CD1c-positive myeloid dendritic cell (primary cell): ENCODE measurements around the gene IRAK4.
"Not testable (repeated sequence)": the region's sequence is repeated elsewhere in the genome, so short reads cannot be mapped to it uniquely, and the experiment has no call there.

Experiments used
- DNase-seq: peaks from one replicate; pipeline ENCODE4 v3.0.0-alpha.2; 2016; ENCODE audit errors: extremely low spot score

Gene IRAK4

DNA sequence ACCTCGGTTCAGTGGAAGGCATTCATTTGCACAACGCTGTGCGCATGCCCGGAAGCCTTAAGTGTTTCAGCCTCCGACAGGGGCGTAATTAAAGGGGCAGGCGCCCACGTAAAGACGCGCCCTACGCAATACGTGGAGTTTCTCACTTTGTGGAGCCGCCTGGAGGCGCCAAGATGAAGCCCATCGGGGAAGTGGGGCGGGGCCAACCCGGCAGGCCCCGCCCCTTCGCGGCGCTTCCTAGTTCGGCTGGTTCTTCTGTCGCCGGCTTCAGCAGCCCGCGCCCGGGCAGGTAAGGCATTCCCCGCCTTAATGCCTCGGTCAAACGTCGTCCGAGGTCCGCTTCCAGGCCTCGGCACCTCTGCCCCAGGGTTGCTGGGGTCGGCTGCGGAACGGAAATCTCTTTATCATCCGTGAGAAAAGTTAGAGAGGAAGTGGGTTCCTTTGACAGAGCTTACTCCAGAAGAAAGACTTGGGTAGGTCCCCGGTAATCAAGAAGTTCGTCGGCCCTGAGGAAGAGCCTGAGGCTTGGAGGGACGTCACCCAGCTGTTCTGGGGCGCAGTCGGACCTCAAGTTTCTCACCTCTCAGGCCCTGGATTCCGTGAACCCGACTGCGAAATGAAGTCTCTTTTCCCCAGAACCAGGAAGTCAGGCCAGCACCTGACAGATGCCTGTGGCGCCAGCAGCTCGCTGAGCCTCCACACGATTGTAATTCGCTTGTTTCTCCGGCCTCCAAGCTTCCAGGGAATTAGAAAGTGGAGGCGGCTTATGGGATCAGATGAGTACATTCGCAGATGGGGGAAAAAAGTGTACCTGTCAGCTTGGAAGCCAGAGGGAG is at the start of gene IRAK4, which contains the start of gene PUS7L:
Gene IRAK4 (plus strand): TSS at position 224 of the 836 bp plus-strand sequence. CDS start 9,161 bp downstream, outside the sequence.
Gene PUS7L (minus strand): TSS at position 63 of the 836 bp plus-strand sequence. CDS start 3,545 bp downstream, outside the sequence.
- DNase-seq, result peak; percentile 99

DNA sequence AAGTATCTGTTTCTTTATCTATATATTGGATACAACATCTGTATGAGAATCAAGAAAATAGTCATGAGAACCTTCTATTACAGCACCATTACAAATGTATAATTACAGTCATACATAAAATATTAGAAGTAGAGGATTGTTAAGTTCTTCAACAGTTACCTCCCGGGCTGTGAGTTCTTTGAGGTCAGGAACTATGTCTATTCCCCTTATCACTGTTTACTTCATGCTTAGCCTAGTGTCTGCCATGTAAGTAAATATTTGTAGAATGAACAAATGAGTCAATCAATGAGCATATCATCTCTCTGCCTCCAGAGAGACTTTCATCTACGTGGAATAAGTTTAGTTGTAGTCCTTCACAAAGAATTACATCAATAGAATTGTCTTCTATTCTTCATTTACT is 47.4 kb upstream of the IRAK4 start:
- DNase-seq, result no peak

- no peak for DNase-seq
Measured at GRCh38 chr12:43722621-43723020, 36.1 kb upstream of the IRAK4 start.

DNA sequence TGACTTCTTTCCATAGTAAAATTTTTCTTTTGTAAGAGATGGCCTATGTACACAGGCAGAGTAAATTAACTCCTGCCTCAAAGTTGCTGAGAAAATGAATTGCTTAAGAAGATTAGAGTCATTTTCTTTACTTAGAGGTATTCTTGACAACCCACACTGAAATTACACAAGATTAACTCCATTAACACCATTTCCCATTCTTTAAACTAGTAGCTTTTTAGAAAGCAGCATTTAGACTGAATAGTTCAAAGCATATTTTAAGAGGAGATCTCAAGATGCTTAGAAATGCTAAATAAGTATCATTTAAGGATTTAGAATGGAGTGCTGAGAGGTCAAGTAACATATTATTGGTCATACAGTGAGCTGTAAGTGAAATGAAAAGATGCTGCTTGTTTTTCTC is 35.6 kb upstream of the IRAK4 start:
- DNase-seq, result no peak

DNA sequence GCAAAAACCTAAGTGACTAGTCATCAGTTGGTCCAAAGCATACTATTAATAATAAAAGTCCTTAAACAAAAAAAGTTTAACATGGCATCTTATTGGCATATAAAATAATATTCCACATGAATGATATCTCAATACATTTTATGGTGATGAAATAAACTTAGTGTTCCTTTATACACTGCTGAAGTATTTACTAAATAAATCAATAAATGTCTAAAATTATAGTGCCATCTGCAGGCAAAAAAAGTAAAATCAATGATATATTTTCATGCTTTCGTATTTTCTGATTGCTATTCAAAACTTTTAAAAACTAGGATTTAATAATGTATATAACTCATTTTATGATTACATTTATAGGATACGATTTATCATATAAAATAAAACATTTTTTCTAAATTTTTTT is 30.6 kb upstream of the IRAK4 start:
- DNase-seq, result no peak

DNA sequence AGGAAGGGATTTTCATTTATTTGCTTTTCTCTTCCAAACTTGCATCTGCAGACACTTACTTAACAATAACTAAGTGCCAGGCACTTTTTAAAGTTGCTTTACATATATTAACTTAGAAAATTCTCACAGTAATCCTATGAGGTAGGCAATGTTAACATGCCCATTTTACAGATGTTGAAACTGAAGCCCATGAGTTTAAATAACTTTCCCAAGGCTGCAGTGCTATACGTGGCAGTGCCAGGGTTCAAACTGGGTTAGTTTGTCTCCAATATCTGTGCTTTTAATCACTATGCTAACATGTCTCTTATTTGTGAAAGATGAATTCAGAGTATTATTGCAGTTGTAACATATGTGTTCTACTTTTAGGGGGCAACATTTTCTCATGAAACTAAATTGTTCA is 30.1 kb upstream of the IRAK4 start:
- no peak for DNase-seq

DNA sequence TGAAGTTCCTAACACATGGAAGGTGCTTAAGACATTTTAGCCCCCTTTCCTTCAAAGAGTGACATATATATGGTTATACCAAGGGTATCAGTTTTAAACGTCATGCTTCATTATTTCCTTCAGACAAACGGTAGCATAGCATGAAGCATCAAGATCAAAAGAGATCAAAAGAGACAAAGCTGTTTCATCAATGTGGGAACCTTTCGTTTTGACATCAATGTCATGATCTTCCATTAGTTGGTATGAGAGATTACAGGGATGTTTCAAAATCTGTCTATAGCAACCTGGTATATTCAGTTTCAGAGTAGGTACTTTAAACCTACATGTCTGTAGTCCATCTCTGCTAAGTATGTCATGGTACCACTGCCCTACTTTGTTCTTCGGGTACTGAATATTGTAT is 28.5 kb upstream of the IRAK4 start:
- DNase-seq, result no peak

DNA sequence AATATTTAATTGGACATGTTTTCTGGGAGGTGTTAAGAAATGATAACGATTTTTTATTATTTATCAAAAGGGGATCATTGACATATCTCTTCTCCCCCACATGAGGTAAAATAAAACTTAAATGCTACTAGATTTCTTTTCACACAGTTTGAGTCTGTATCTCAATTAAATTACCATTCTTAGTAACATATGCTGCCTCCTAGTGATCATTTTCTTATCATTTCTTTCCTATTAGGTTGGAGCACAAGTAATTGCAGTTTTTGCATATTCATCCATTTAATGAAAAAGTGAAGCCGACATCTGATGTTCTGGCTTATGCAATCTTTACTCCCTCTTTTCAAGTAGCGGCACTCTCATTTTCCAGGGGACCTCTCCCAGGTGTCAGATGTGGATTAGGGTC is 25.1 kb upstream of the IRAK4 start:
- DNase-seq, result no peak

DNA sequence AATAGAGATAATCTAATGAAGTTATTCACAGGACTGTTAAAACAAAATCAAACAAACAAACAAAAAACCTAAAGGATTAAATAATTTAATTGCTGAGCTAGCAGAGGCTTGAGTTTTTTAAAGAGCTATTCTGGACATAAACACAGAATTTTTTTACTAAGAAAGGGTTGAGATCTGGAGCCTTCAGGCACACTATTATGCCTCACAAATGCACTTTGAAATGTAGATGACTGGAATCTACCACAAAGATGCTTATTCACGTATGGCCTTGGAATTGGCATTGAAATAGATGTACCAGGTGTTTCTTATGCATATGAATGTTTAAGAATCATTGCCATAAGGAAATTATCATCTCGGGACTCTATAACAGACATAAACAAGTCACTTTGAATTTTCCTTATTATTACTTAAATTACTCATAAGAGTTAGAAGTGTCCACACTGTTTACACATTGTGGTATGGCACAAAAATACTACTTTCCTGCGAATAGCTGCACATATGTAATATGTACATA is 21.8 kb upstream of the IRAK4 start:
- no peak for DNase-seq

GRCh38 chr12:43737646-43738045 is 21.1 kb upstream of the IRAK4 start:
- DNase-seq, result no peak

GRCh38 chr12:43740511-43741100 is 18.1 kb upstream of the IRAK4 start:
- DNase-seq, result no peak

DNA sequence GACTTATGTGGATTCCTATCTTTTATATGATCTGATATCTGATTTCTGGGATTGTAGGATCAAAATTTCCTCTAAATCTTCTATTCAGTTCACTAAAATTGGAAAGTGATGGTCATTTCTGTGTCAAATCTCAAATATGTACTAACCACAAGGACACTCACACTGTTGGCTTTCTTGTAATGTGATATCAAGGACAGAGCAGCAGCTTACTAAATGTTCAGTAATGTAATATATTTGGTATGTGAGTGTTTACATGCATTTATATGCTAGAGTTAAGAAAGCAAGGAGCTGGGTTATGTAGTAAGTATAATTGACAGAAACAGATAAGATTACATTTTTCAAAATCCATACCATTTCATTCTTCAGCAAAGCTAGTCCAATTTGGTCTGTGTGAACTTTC is 16.6 kb upstream of the IRAK4 start:
- DNase-seq, result no peak

- DNase-seq, result no peak
Measured at GRCh38 chr12:43744826-43745225, 13.9 kb upstream of the IRAK4 start.

DNA sequence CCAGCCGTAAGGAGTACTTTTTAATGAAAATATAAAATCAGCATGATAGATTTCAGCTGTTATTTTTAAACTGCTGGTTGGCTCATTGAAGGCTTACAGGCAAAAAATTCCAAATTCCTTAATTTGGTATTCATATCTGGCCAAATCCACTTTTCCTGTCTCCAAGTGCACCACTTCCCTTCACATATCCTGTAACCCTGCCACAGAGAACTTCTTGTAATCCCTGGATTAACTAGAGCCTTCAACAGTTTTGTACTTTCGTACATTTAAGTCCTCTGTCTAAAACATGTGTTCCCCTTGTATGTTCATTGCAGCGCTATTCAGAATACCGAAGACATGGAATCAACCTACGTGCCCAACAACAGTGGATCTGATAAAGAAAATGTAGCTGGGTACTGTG is 9.7 kb upstream of the IRAK4 start:
- no peak for DNase-seq

- DNase-seq, result no peak
Measured at GRCh38 chr12:43750814-43751213, 7.9 kb upstream of the IRAK4 start.

- not testable (repeated sequence) for DNase-seq
Measured at GRCh38 chr12:43751360-43751759, 7.4 kb upstream of the IRAK4 start.

DNA sequence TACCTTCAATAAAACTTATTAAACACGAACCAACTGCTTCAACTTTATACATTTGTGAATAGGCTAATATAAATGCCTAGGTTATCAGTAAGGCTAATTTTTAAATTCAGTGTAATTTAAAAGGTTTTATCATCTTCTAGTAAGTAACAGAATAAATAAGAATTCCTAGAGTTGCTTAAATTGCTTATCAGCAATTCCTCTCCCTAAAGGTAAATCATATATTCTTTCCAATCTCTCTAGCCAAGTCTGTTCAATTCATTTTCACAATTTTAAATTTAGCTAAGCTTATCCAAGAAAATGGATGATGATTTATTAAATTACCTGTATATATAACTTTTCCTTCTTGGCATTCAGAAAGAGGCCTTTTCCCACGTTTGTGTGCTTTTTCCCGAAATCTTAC is 4.7 kb upstream of the IRAK4 start:
- no peak for DNase-seq

DNA sequence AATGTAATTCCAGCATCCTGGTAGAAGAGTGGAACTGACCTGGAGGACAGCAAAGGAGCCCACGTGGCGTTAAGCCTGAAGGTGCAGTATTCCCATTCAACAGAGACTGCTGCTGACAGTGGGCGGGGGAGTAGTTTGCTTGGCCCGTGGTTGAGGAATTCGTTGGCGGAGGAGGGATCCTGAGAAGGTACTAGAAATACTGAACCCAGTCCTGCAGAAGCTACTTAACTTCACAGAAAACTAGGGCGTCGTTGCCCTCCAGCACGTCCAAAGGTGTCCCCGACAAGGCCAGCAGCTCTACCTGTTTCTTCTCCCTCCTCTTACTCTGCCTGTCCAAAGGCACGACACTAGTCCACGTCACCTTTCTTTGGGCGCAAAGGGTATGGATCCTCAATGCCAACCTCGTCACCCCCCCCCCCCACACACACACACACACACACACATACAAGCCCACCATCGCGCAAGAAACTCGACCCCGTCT is 464 bp upstream of the IRAK4 start:
- DNase-seq, result peak; percentile 30

- no peak for DNase-seq
Measured at GRCh38 chr12:43760396-43760795, 1.6 kb downstream of the IRAK4 start.

DNA sequence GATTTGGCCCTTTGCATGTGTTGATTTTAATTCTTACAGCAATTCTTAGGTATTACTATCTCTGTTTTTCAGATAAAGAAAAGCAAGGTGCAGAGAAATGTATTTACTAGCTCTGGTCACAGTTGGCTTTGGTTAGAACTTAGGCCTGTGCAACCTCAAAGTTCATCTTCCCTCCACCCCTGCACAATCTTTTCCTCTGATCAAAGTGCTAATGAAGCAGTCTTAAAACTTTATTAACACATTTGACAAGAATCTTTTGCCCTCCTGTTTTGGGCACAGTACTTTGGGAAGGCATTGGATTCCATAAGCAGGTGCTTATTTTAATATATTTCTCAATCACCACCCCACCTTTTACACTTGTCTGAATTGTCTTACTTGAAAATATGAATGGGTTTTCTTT is 2.7 kb downstream of the IRAK4 start:
- no peak for DNase-seq

GRCh38 chr12:43762596-43762995 is 3.8 kb downstream of the IRAK4 start:
- DNase-seq, result no peak

GRCh38 chr12:43763769-43764168 is 5.0 kb downstream of the IRAK4 start:
- no peak for DNase-seq

GRCh38 chr12:43764528-43764927 is 5.8 kb downstream of the IRAK4 start:
- DNase-seq, result no peak
